RKO (cell line): ENCODE data around the gene GNLY.

Experiments used
- DNase-seq: peaks from one replicate; pipeline ENCODE4 v3.0.0-alpha.2; 2016; ENCODE audit warnings: low spot score

Gene GNLY

GRCh38 chr2:85744741-85745601 is 50.8 kb downstream of the GNLY start:
- no peak for DNase-seq

- no peak for DNase-seq
Observed at GRCh38 chr2:85745619-85746018, 51.5 kb downstream of the GNLY start.

GRCh38 chr2:85746321-85747004 is 52.3 kb downstream of the GNLY start:
- no peak for DNase-seq

- no peak for DNase-seq
Observed at GRCh38 chr2:85747441-85747840, 53.3 kb downstream of the GNLY start.

GRCh38 chr2:85748039-85748734 is 54.0 kb downstream of the GNLY start:
- no peak for DNase-seq
